ENCODE measurements around the gene ZNF672. TPM values are rescaled to one million over a fixed set of nuclear protein-coding genes. Genes with fewer than 3 reads are reported as not detected.

The ZNF672 gene
- total and polyA plus RNA-seq, 2 experiments from 2014 or later, result 10.3 to 39.7 TPM

- TF ChIP-seq STAT1 (IDR thresholded peaks at IDR 0.05; ENCODE audit: unreplicated experiment), result no peak
Measured at GRCh38 chr1:248831842-248832241, 6.2 kb upstream of the ZNF672 start (continued).

DNA sequence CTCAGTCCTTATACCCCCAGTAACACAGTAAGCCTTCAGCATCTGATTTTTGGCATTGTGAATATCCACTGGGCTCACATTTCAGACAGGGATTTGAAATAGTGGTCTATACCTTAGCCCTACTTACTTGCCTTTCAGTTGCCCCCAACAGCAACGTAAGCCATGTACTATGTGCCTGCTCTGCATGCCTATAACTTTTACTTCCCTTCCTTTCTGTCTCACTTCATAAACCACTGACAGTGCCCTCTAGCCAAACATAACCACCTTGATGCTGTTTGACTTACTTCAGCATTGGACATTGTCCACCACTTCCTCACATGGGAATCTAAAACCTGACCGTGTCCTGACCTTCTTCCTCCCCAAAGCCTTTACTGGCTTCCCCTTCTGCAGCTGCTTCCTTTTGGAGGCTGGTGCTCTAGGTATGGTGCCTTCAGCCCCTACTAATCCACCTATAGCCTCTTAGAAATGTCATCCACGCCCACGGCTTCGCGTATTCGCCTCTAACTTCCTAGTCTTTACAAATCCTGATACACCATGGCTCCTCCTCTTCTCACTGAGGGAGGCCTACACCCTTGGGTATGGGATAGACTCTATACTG lies 3.6 kb upstream of the ZNF672 start:
- H3F3A ChIP-seq (replicated peaks; ENCODE audit: low read depth), result peaks cover 5% of the 10 kb centered on the region; the same call in 1 of the 2 replicates

DNA sequence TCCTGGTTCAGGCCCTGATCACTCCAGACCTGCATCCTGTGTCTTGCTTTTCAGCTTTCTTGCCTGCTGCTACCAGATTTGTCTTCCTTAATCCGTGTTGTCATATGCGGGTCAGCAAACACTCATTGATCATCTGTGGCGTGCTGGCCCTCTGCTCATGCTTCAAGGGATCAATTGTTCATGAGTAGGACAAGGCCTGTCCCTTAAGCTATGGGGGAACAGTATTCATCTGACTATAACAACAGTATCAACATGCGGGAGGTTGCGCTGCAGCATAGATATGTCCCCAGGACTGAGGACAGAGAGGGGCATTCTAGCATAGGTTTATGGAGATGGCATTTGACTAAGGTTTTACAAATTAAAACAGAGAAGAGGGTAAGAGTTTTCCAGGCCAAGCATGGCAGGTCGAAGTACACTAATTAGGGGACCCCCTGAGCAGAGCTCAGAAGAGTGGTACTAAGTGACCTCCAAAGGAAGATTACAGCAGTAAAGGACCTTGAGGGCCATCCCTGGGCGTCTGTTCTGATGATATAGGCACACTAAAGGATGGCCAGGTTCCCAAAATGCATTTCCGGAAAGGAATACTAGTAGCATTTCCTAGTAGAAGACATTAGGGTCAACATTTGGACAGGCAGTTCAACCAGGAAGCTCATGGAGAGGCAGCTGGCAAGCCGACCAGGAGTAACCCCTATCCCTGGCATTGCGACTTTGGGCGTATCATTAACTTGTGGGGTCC lies 811 bp upstream of the ZNF672 start:
- DNase-seq (ENCODE audit: low spot score) (no peak), ATAC-seq (no peak)
- Histone ChIP-seq H4K20me1 (replicated peaks; ENCODE audit: insufficient read depth) (peaks cover 8% of the 10 kb centered on the region; the same call in 1 of the 2 replicates), H3K9me2 (ENCODE audit: insufficient read depth) (no peaks in the 10 kb centered on the region), H3K4me3 (peak overlapping the region; percentile 94), H3K27ac (ENCODE audit: low read depth) (peak overlapping the region; percentile 78; the same call in 1 of the 2 replicates), H3K27me3 (ENCODE audit: insufficient read depth) (peaks cover 7% of the 10 kb centered on the region; the same call in 1 of the 2 replicates), H3K36me3 (ENCODE audit: insufficient read depth) (no peaks in the 10 kb centered on the region), H3K79me2 (replicated peaks; ENCODE audit: insufficient read depth) (no peaks in the 10 kb centered on the region; the same call in 1 of the 2 replicates), H3K4me2 (peak overlapping the region; percentile 91), H3K4me1 (ENCODE audit: insufficient read depth) (peaks cover 10% of the 10 kb centered on the region), H2AFZ (peak overlapping the region; percentile 98), H3F3A (replicated peaks; ENCODE audit: low read depth) (peaks cover 5% of the 10 kb centered on the region; the same call in 1 of the 2 replicates)
- H3K27me3 Mint-ChIP-seq (ENCODE audit: insufficient read depth, low read depth, poor library complexity), result peaks cover 3% of the 10 kb centered on the region
- no peaks in the 10 kb centered on the region; the same call in 2 of the 3 replicates for H3K36me3 Mint-ChIP-seq (ENCODE audit: low read depth)
- no peak overlapping the region for H3K4me3 Mint-ChIP-seq
- H3K9me3 Mint-ChIP-seq, result no peaks in the 10 kb centered on the region
- peak overlapping the region; percentile 72 for H3K27ac Mint-ChIP-seq
- peaks cover 4% of the 10 kb centered on the region for H3K4me1 Mint-ChIP-seq
- TF ChIP-seq STAT1 (IDR thresholded peaks at IDR 0.05; ENCODE audit: unreplicated experiment), result no peak
- TF ChIP-seq REST (IDR thresholded peaks at IDR 0.05; ENCODE audit: unreplicated experiment), result no peak
- TF ChIP-seq CTCF (conservative IDR thresholded peaks at IDR 0.05; ENCODE audit: low read depth in 2 of 2), result no peak
- TF ChIP-seq ETS1 (IDR thresholded peaks at IDR 0.05), result no peak

More for the DNA sequence above, 3.6 kb upstream of the ZNF672 start:
- H2AFZ ChIP-seq, result no peak overlapping the region
- H4K20me1 ChIP-seq (replicated peaks; ENCODE audit: insufficient read depth), result no peaks in the 10 kb centered on the region
- DNase-seq (ENCODE audit: low spot score) (no peak), ATAC-seq (no peak)
- H3K4me2 ChIP-seq, result no peak overlapping the region
- H3K9me2 ChIP-seq (ENCODE audit: insufficient read depth), result no peaks in the 10 kb centered on the region
- Mint-ChIP-seq H3K9me3 (peaks cover 7% of the 10 kb centered on the region), H3K27me3 (ENCODE audit: insufficient read depth, low read depth, poor library complexity) (no peaks in the 10 kb centered on the region), H3K4me1 (no peaks in the 10 kb centered on the region), H3K36me3 (ENCODE audit: low read depth) (no peaks in the 10 kb centered on the region), H3K4me3 (no peak overlapping the region), H3K27ac (no peak overlapping the region)
- no peak overlapping the region for H3K27ac ChIP-seq (ENCODE audit: low read depth)
- H3K4me3 ChIP-seq, result no peak overlapping the region
- peaks cover 10% of the 10 kb centered on the region for H3K4me1 ChIP-seq (ENCODE audit: insufficient read depth)
- no peaks in the 10 kb centered on the region for H3K36me3 ChIP-seq (ENCODE audit: insufficient read depth)
- H3K27me3 ChIP-seq (ENCODE audit: insufficient read depth), result peaks cover 7% of the 10 kb centered on the region; the same call in 1 of the 2 replicates
- no peaks in the 10 kb centered on the region for H3K79me2 ChIP-seq (replicated peaks; ENCODE audit: insufficient read depth)
- no peak for TF ChIP-seq STAT1 (IDR thresholded peaks at IDR 0.05; ENCODE audit: unreplicated experiment)
- no peak for TF ChIP-seq EZH2 (IDR thresholded peaks at IDR 0.05; ENCODE audit: low read depth, unreplicated experiment)
- TF ChIP-seq EZH2phosphoT487 (IDR thresholded peaks at IDR 0.05; ENCODE audit: unreplicated experiment), result no peak
- no peak for TF ChIP-seq ZNF114 (CRISPR knock-in tag; IDR thresholded peaks at IDR 0.05)
- no peak for TF ChIP-seq NANOG (IDR thresholded peaks at IDR 0.05; ENCODE audit: borderline replicate concordance)
